K562 (cell line): ENCODE measurements around the gene PODNL1. TPM values are rescaled to one million over a fixed set of nuclear protein-coding genes. Genes with fewer than 3 reads are reported as not detected.

Experiments
- ATAC-seq: fragments of 200-7000 bp; cut with Tn5 transposase; 3 replicates; pipeline ENCODE4 v1.9.1; 2020; ENCODE audit warnings: moderate library complexity
- BruUV-seq: library from RNA; stranded (reverse); fragments of 400-500 nt; replicated peaks from 2 replicates; lab custom pipeline; 2021; lab: Mats Ljungman, UMichigan
- CTCF ChIA-PET: fragments of 300-600 bp; formaldehyde crosslinking; extraction: SDS; loops from one replicate; lab custom pipeline; 2021; ENCODE audit warnings: low intra/inter-chr PET ratio; lab: Yijun Ruan, JAX
- POLR2A ChIA-PET: fragments of 300-600, 350-650 bp; sonication (Branson Sonifier 250); formaldehyde crosslinking; extraction: SDS; loops from one replicate; lab custom pipeline; 2021; ENCODE audit warnings: antibody characterized with exemption, inconsistent platforms; lab: Yijun Ruan, JAX
- DNase-seq, 4 experiments: peaks; one replicate each; pipeline versions ENCODE4 v3.0.0 to v3.0.0-alpha.2; 2011 to 2018; ENCODE audit warnings: low spot score in 3 of 4, mixed read lengths in 3 of 4; ENCODE audit errors: extremely low read depth in 1 of 4
- FAIRE-seq: peaks from 2 replicates; lab custom pipeline; 2011; peaks lifted over from hg19 to GRCh38; lab: Jason Lieb, UNC
- H2AFZ ChIP-seq: 2 replicates; pipeline ENCODE4 v1.6.0; 2011; ENCODE audit warnings: low read depth, low read length, control low read depth, inconsistent platforms
- H3K27ac ChIP-seq: fragments of 200-600 bp; 3 replicates; pipeline ENCODE4 v1.8.0; 2011; ENCODE audit warnings: low read depth, mild to moderate bottlenecking, control low read depth, inconsistent platforms, low read length, moderate library complexity, mixed read lengths; ENCODE audit errors: extremely low read depth
- H3K27me3 ChIP-seq, 2 experiments: fragments of 300-600 bp in 1 of 2; 2 replicates in 1 of 2; 3 replicates in 1 of 2; pipeline versions ENCODE4 v1.6.0 to v1.8.0; 2011; ENCODE audit warnings: inconsistent platforms in 2 of 2, low read length in 2 of 2, mild to moderate bottlenecking in 1 of 2, mixed read lengths in 1 of 2, moderate library complexity in 1 of 2; ENCODE audit not compliant: control insufficient read depth in 2 of 2, insufficient read depth in 2 of 2
- H3K36me3 ChIP-seq: fragments of 300-600 bp; 3 replicates; pipeline ENCODE4 v1.8.0; 2011; ENCODE audit warnings: mild to moderate bottlenecking, low read length, inconsistent platforms; ENCODE audit not compliant: control insufficient read depth, insufficient read depth
- H3K4me1 ChIP-seq, 2 experiments: fragments of 200-600 bp in 1 of 2; replicated peaks in 1 of 2; 2 replicates in 1 of 2; 3 replicates in 1 of 2; pipeline versions ENCODE4 v1.5.1 to v1.8.0; 2011; ENCODE audit warnings: inconsistent platforms in 2 of 2, low read length in 2 of 2, mild to moderate bottlenecking in 1 of 2, mixed read lengths in 1 of 2, moderate library complexity in 1 of 2; ENCODE audit not compliant: control insufficient read depth in 2 of 2, insufficient read depth in 2 of 2
- H3K4me2 ChIP-seq: 2 replicates; pipeline ENCODE4 v1.6.1; 2011; ENCODE audit warnings: low read length, control low read depth, inconsistent platforms, mixed read lengths; ENCODE audit not compliant: insufficient read depth
- H3K4me3 ChIP-seq: fragments of 200-600 bp; sonication (generic), shearing (Covaris generic); 2 replicates; pipeline ENCODE4 v1.5.1; 2016; ENCODE audit warnings: control low read depth, inconsistent platforms
- H3K79me2 ChIP-seq: fragments of 200-600 bp; 3 replicates; pipeline ENCODE4 v1.8.0; 2011; ENCODE audit warnings: low read length, inconsistent platforms; ENCODE audit not compliant: control insufficient read depth, insufficient read depth
- H3K9ac ChIP-seq, 2 experiments: 2 replicates each; pipeline versions ENCODE4 v1.6.0 to v1.6.1; 2011; ENCODE audit warnings: low read depth in 2 of 2, low read length in 2 of 2, control low read depth in 1 of 2, inconsistent platforms in 1 of 2, mild to moderate bottlenecking in 1 of 2, mixed read lengths in 1 of 2; ENCODE audit not compliant: insufficient read depth in 1 of 2
- H3K9me1 ChIP-seq: one replicate; pipeline ENCODE4 v1.6.0; 2011; ENCODE audit warnings: inconsistent platforms, mild to moderate bottlenecking, low read length, moderate library complexity; ENCODE audit not compliant: control insufficient read depth, insufficient read depth
- H3K9me3 ChIP-seq: replicated peaks from 2 replicates; pipeline ENCODE4 v1.5.1; 2011; ENCODE audit warnings: low read depth, low read length, inconsistent platforms; ENCODE audit not compliant: control insufficient read depth, insufficient read depth
- H4K20me1 ChIP-seq: replicated peaks from 2 replicates; pipeline ENCODE4 v1.6.1; 2011; ENCODE audit warnings: low read length, inconsistent platforms, mixed read lengths; ENCODE audit not compliant: control insufficient read depth, insufficient read depth
- CREB1 ChIP-seq, 2 experiments: sonication (generic) in 1 of 2; formaldehyde crosslinking in 1 of 2; IDR thresholded peaks; 2 replicates each; pipeline versions ENCODE4 v1.6.1 to v1.8.0; 2012 to 2022; ENCODE audit warnings: inconsistent platforms in 1 of 2, mild to moderate bottlenecking in 1 of 2, missing genetic modification reagents in 1 of 2, moderate library complexity in 1 of 2
- DACH1 ChIP-seq: fragments of 450-650 bp; IDR thresholded peaks from 2 replicates; pipeline ENCODE4 v1.6.1; 2018; ENCODE audit not compliant: partially characterized antibody
- DDX20 ChIP-seq: fragments of 450-650 bp; IDR thresholded peaks from 2 replicates; pipeline ENCODE4 v1.6.1; 2016; ENCODE audit warnings: missing genetic modification characterization, low read depth, mild to moderate bottlenecking, missing compliant biosample characterization, moderate library complexity
- FOSL1 ChIP-seq: fragments of 200-800 bp; sonication (Bioruptor generic); conservative IDR thresholded peaks from 2 replicates; pipeline ENCODE4 v1.6.1; 2016; ENCODE audit warnings: missing genetic modification characterization, missing compliant biosample characterization
- HMGN3 ChIP-seq: IDR thresholded peaks from 2 replicates; pipeline ENCODE4 v1.6.1; 2011; ENCODE audit warnings: borderline replicate concordance, low read depth, mild to moderate bottlenecking, mixed read lengths, low read length; ENCODE audit not compliant: insufficient read length; ENCODE audit errors: extremely low read depth
- ILK ChIP-seq: fragments of 450-650 bp; IDR thresholded peaks from 2 replicates; pipeline ENCODE4 v1.6.1; 2016; ENCODE audit warnings: missing genetic modification characterization, low read depth, mild to moderate bottlenecking, missing compliant biosample characterization, moderate library complexity, borderline replicate concordance
- JUN ChIP-seq, 2 experiments: sonication (generic) in 1 of 2; formaldehyde crosslinking in 1 of 2; IDR thresholded peaks; 2 replicates each; pipeline versions ENCODE4 v1.6.1 to v1.8.0; 2012 to 2022; ENCODE audit warnings: borderline replicate concordance in 2 of 2, mild to moderate bottlenecking in 2 of 2, improper control_type of control experiment in 1 of 2, low read depth in 1 of 2, low read length in 1 of 2, missing genetic modification reagents in 1 of 2
- KLF13 ChIP-seq: fragments of 450-650 bp; IDR thresholded peaks from 2 replicates; pipeline ENCODE4 v1.6.1; 2016; ENCODE audit warnings: missing genetic modification characterization, low read depth, mild to moderate bottlenecking, missing compliant biosample characterization, moderate library complexity, borderline replicate concordance
- NR1H2 ChIP-seq: sonication (generic); formaldehyde crosslinking; IDR thresholded peaks from 2 replicates; pipeline ENCODE4 v1.4.0; 2020; ENCODE audit warnings: mild to moderate bottlenecking, missing genetic modification reagents
- POLR2A ChIP-seq: fragments of 450-650 bp; conservative IDR thresholded peaks from 2 replicates; pipeline ENCODE4 v1.6.1; 2016
- POLR2AphosphoS2 ChIP-seq: IDR thresholded peaks from 2 replicates; pipeline ENCODE4 v1.6.1; 2012; ENCODE audit warnings: low read length, improper control_type of control experiment
- POLR2G ChIP-seq: fragments of 200-400 bp; formaldehyde crosslinking; IDR thresholded peaks from 2 replicates; pipeline ENCODE4 v1.6.1; 2017; ENCODE audit warnings: low read depth, mild to moderate bottlenecking, antibody characterized with exemption, low read length, moderate library complexity
- POLR2H ChIP-seq: IDR thresholded peaks from 2 replicates; pipeline ENCODE4 v1.6.1; 2016; ENCODE audit warnings: missing genetic modification characterization, low read depth, mild to moderate bottlenecking, control low read depth, missing compliant biosample characterization, moderate library complexity
- RBFOX2 ChIP-seq: fragments of 200-400 bp; formaldehyde crosslinking; IDR thresholded peaks from 2 replicates; pipeline ENCODE4 v1.6.1; 2017; ENCODE audit warnings: low read depth, mild to moderate bottlenecking, low read length, moderate library complexity
- SMARCA5 ChIP-seq: fragments of 450-650 bp; IDR thresholded peaks from 2 replicates; pipeline ENCODE4 v1.6.1; 2016
- SUPT5H ChIP-seq: fragments of 450-650 bp; IDR thresholded peaks from 2 replicates; pipeline ENCODE4 v1.6.1; 2016
- ZFPM2 ChIP-seq: fragments of 250-450 bp; sonication (Bioruptor Pico); IDR thresholded peaks from 2 replicates; pipeline ENCODE4 v1.5.1; 2022; ENCODE audit warnings: mild to moderate bottlenecking
- ZNF347 ChIP-seq: fragments of 450-650 bp; formaldehyde crosslinking; IDR thresholded peaks from 2 replicates; pipeline ENCODE4 v1.4.0; 2020; ENCODE audit warnings: low read depth, mild to moderate bottlenecking, moderate library complexity
- ZNF398 ChIP-seq: fragments of 250-450 bp; sonication (Bioruptor Pico); IDR thresholded peaks from 2 replicates; pipeline ENCODE4 v1.8.0; 2021; ENCODE audit warnings: moderate library complexity, mild to moderate bottlenecking, inconsistent platforms
- ZNF444 ChIP-seq: fragments of 250-450 bp; sonication (Bioruptor Pico); IDR thresholded peaks from 2 replicates; pipeline ENCODE4 v1.4.0; 2020; ENCODE audit warnings: mild to moderate bottlenecking, moderate library complexity
- WGBS: fragments of 100-300 bp; shearing (Covaris generic); methylation state at CpG from one replicate; pipeline ENCODE4 v1.1.6; 2016; ENCODE audit warnings: low coverage, mixed read lengths; ENCODE audit not compliant: insufficient coverage; ENCODE audit errors: missing lambda C conversion rate; 5-methylcytosine and 5-hydroxymethylcytosine counted together
- in situ Hi-C: fragments of 300-500 bp; cut with MboI; formaldehyde crosslinking; loops from 4 replicates; pipeline ENCODE4 v1.15.0; 2018; ENCODE audit warnings: inconsistent platforms, mixed read lengths
- intact Hi-C: fragments of 100-400 bp; cut with micrococcal nuclease; formaldehyde crosslinking; loops from 2 replicates; pipeline ENCODE4 v1.14.2; 2022
- polyA plus RNA-seq, 8 experiments: library from polyadenylated mRNA; depleted of rRNA in 4 of 8; stranded (reverse) in 5 of 8; unstranded in 3 of 8; fragments of >200 nt; fragmentation: Nextera tagmentation in 2 of 8; fragmentation: Illumina TruSeq in 1 of 8; extraction: Ambion mirVana in 2 of 8; extraction: Trizol in 1 of 8; gene quantifications; 2 replicates each; pipeline versions ENCODE4 v1.2.1 to v1.2.3, GENCODE V29; 2011 to 2014; ENCODE audit warnings: inconsistent platforms in 1 of 8, missing spikeins in 1 of 8
- total RNA-seq, 7 experiments: library from RNA; depleted of rRNA in 6 of 7; stranded (reverse); fragments of >200 nt in 6 of 7; fragmentation: Illumina TruSeq in 2 of 7; extraction: Trizol in 2 of 7; gene quantifications; 2 replicates each; pipeline versions ENCODE4 v1.2.1 to v1.2.3, GENCODE V29; 2011 to 2021; ENCODE audit warnings: low replicate concordance in 1 of 7

The PODNL1 gene
- total and polyA plus RNA-seq, 9 of the 15 experiments (the other 6 are each of a cell fraction or from before 2014, with no cell fraction given) = 0.18 to 0.47 (median 0.23) TPM; not detected in 3

DNA sequence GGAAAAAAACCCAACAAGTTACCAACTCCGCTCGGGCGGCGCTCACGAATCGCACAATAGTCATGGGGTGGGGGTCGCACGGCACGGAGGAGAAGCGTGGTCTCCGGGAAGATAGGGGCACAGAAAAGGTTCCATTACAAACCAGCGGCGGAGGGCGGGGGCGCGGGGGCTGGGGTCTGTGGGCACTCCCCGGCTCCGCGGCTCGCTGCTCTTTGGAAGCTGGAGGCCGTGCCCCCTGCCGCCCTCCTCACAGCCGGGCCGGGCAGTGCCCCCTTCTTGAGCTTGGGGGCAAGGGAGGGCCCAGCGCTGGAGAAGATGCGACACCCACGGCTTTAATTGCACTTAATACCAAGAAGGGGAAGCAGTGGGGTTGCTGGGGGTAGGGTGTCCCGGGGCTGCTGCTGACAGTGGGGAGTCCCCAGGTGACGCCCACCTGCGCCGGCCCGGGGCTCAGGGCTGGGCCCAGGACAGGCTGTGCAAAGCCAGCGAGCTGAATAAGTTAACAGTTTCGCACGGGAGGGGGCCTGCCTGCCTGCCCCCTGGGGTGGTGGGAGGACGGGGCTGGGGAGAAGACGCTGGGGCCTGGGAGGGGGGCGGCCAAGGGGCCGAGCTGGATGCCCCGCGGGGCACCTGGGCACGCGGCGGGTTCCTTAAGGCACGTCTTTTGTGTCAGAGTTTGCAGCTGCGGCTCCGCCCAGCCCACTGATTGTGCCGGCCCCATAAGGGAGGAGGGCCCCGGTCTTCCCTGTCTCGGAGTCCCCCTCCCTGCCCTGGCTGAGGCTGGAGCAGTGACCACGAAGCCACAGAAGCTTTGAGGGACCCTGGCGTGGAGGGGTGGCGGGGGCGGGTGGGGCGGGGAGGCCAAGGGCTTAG, 23.8 kb upstream of the PODNL1 start:
- FAIRE-seq = no peak
- POLR2A ChIA-PET = interaction anchor here (0.6 to 4.1 kb wide), 3 partner anchors 9 to 69 kb away, joined by 3 to 12 read pairs (median 3); partner anchors contain the start of gene DCAF15
- Histone ChIP-seq H3K9me3 (no peaks in the 10 kb centered on the region), H3K27ac (no peak overlapping the region), H3K27me3 (no peaks in the 10 kb centered on the region), H3K36me3 (peaks cover 83% of the 10 kb centered on the region; the same call in 2 of the 3 replicates), H4K20me1 (no peaks in the 10 kb centered on the region), H3K9ac (no peak overlapping the region), H3K9me1 (no peaks in the 10 kb centered on the region), H3K4me3 (no peak overlapping the region), H2AFZ (no peak overlapping the region), H3K4me1 (peaks cover 7 to 58% of the 10 kb centered on the region in 2 experiments; a peak in 4 of 5 replicates), H3K79me2 (no peaks in the 10 kb centered on the region), H3K4me2 (no peak overlapping the region)
- 93% methylated on average over 25 of the region's 55 CpGs for WGBS
- CTCF ChIA-PET = no interaction called here
- in situ Hi-C loops = no loop called here
- intact Hi-C loops = no loop called here
- peak in 2 of 4 experiments; percentile 35 to 38 for DNase-seq
- BruUV-seq = no TSS peak
- no peak for ATAC-seq
- TF ChIP-seq FOSL1 (tag) (no peak), ZNF444 (CRISPR knock-in tag) (no peak), JUN (IDR thresholded peaks at IDR 0.05; ENCODE audit: borderline replicate concordance, low read depth, low read length) (no peak), JUN (CRISPR knock-in tag; IDR thresholded peaks at IDR 0.05; ENCODE audit: borderline replicate concordance) (no peak), POLR2A (peak; percentile 38; the same call in 1 of the 2 replicates), NR1H2 (CRISPR knock-in tag) (no peak), POLR2AphosphoS2 (0 out of 2 replicates have a peak, but pooled peaks have one; percentile 39), HMGN3 (peak; percentile 65), POLR2H (tag) (no peak), ZNF347 (CRISPR knock-in tag) (no peak), ZNF398 (no peak), DACH1 (no peak), RBFOX2 (peak; percentile 32; the same call in 1 of the 2 replicates), SMARCA5 (no peak), SUPT5H (peak; percentile 34), ILK (tag) (no peak), ZFPM2 (CRISPR knock-in tag) (no peak), POLR2G (peak; percentile 33; the same call in 1 of the 2 replicates), DDX20 (tag) (no peak), CREB1 (IDR thresholded peaks at IDR 0.05) (no peak), CREB1 (CRISPR knock-in tag; IDR thresholded peaks at IDR 0.05) (no peak), KLF13 (no peak)
